IPS-15b (cell line): ENCODE results near the gene SLC12A4.
"Not testable (repeated sequence)": the region's sequence is repeated elsewhere in the genome, so short reads cannot be mapped to it uniquely, and the experiment has no call there.

Source experiments
- H3K27me3 ChIP-seq: one replicate; pipeline ENCODE4 v1.6.1; 2013; ENCODE audit warnings: low read length; ENCODE audit not compliant: control insufficient read depth, insufficient read depth
- H3K36me3 ChIP-seq: one replicate; pipeline ENCODE4 v1.6.1; 2013; ENCODE audit warnings: low read length; ENCODE audit not compliant: control insufficient read depth, insufficient read depth
- H3K4me1 ChIP-seq: one replicate; pipeline ENCODE4 v1.6.1; 2013; ENCODE audit warnings: mild to moderate bottlenecking, low read length; ENCODE audit not compliant: control insufficient read depth, insufficient read depth
- H3K4me3 ChIP-seq: one replicate; pipeline ENCODE4 v1.5.1; 2013; ENCODE audit warnings: low read depth, low read length
- H3K9ac ChIP-seq: one replicate; pipeline ENCODE4 v1.6.1; 2013; ENCODE audit warnings: low read depth, mild to moderate bottlenecking, low read length
- H3K9me3 ChIP-seq: one replicate; pipeline ENCODE4 v1.6.1; 2013; ENCODE audit warnings: mild to moderate bottlenecking, low read length; ENCODE audit not compliant: control insufficient read depth, insufficient read depth

The SLC12A4 gene

DNA sequence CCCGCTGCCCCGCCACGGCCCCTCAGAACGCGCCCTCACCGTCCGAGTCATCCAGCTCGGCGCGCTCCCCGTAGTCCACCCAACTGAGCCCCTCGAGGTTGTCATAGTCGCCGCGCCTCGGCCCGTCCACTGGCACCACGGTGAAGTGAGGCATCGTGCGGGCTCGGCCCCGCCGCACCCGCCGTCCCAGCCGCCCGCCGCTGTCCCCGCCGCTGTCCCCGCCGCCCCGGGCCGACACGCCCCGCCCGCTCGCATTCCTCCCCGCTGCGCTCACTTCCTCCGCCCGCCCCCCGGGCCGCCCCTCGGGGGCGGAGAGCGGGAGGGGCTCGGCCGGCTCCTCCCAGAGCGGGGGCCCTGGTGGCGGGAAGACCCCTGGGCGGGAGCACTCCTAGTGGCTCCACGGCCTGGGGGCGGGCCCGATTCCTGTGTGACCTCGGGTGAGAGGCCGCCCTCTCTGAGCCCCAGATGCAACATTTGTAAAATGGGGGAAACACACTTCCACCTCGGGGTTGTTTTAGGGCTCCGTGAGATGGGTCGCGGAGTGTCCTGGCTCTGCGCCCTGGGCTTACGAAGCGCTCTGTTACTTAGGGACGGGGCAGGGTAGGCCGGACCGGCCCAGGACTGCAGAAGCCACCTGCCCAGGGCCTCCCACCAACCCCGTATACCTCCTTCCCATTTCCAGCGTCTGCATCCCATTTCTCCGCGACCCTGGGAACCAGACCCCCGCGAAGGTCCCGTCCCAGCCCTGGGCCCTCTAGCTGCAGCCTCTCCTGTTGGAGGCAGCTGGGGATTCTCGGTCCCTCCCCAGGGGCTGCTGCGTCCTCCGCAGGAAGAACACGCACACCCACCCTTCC, at the start of gene SLC12A4:
Gene SLC12A4 (minus strand): TSS at position 238 of the 854 bp plus-strand sequence. CDS start 84 bp downstream, at position 154.
- Histone ChIP-seq H3K9me3 (no peaks in the 10 kb centered on the region), H3K9ac (peak within 1 kb of the TSS; percentile 79), H3K4me3 (peak within 1 kb of the TSS; percentile 88), H3K27me3 (peaks cover 3% of the 10 kb centered on the region), H3K36me3 (peaks cover 4% of the 10 kb centered on the region), H3K4me1 (peaks cover 15% of the 10 kb centered on the region)

DNA sequence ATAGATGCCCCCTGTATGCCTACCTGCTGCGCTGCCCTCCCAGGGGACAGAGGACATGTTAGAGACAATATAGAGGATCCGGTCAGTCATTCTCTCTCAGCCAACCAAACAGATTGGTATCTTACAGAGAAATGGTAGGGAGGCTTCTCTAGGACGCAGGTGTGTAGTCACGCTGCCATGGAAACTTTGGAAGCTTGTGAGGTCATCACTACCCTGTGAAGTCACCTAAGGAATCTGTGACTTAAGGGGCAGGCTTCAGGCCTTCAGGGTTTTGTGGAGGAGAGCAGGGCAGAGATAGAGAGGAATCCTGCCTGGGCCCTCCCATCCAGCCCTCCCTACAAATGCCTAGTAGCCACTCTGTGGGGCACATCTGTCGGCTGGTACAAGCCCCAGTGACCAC, 47.2 kb upstream of the SLC12A4 start, which contains the start of gene DPEP2NB:
Gene DPEP2NB (minus strand): TSS at position 231 of the 400 bp plus-strand sequence. CDS start 141 bp downstream, at position 90.
- Histone ChIP-seq H3K4me1 (no peaks in the 10 kb centered on the region), H3K4me3 (no peak within 1 kb of the TSS), H3K36me3 (no peaks in the 10 kb centered on the region), H3K9ac (no peak within 1 kb of the TSS), H3K9me3 (no peaks in the 10 kb centered on the region), H3K27me3 (no peaks in the 10 kb centered on the region)

DNA sequence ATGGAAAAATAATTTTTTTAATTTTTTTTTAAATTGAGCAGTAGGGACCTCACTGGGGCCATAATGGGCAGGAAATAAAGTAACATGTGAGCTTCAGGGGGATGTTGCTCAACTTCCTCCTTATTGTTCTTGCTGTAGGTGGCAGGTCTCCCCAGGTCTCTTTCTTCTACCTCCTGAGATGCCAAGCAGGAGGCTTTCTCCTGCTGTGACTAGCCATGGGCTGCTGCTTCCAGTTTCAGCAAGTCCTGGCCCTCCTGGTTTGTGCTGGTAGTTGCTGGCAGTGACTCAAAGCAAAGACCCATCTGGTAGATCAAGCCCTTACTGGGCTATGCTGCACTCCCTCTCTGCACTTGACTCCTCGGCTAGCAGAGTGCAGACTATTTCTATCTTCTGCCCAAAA, 45.0 kb upstream of the SLC12A4 start:
- Histone ChIP-seq H3K9ac (no peak overlapping the region), H3K27me3 (no peaks in the 10 kb centered on the region), H3K4me1 (peaks cover 4% of the 10 kb centered on the region), H3K9me3 (no peaks in the 10 kb centered on the region), H3K4me3 (no peak overlapping the region), H3K36me3 (no peaks in the 10 kb centered on the region)

DNA sequence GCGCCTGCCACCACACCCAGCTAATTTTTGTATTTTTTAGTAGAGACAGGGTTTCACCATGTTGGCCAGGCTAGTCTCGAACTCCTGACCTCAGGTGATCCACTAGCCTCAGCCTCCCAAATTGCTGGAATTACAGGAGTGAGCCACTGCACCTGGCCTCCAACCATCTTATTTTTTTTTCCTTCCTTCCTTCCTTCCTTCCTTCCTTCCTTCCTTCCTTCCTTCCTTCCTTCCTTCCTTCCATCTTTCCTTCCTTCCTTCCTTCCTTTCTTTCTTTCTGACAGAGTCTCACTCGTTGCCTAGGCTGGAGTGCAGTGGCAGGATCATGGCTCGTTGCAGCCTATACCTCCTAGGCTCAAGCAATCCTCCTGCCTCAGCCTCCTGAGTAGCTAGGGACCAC, 41.4 kb upstream of the SLC12A4 start:
- H3K27me3 ChIP-seq, H3K9me3 ChIP-seq, H3K9ac ChIP-seq, H3K36me3 ChIP-seq, H3K4me3 ChIP-seq, H3K4me1 ChIP-seq: not testable (repeated sequence)

DNA sequence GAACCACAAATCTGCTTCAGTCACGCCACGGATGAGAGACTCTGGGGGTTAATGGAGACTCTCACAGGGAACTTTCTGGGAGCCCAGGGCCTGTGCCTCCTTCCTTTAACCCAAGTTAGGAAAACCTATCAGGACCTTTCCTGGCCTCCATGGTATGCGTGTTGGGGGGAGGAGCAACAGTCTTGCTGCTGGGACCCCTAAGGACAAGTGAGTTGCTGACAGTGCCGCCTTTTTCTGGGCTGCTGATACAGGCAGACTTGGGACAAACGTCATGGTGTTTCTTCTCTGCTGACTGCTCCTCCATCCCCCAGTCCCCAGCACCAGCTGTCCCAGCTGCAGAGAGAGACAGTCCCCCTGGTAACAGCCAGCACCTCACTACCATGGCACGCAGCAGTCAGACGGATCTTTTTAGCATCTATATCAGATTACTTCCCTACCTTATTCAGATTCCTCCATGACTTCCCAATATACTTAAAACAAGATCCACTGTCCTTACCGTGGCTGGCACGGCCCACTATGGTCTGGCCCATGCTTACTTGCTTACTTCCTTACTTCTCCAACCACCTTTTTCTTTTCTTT, 40.8 kb upstream of the SLC12A4 start:
- H3K4me3 ChIP-seq = no peak overlapping the region
- H3K9me3 ChIP-seq = no peaks in the 10 kb centered on the region
- no peak overlapping the region for H3K9ac ChIP-seq
- H3K4me1 ChIP-seq = peaks cover 4% of the 10 kb centered on the region
- no peaks in the 10 kb centered on the region for H3K27me3 ChIP-seq
- H3K36me3 ChIP-seq = no peaks in the 10 kb centered on the region

DNA sequence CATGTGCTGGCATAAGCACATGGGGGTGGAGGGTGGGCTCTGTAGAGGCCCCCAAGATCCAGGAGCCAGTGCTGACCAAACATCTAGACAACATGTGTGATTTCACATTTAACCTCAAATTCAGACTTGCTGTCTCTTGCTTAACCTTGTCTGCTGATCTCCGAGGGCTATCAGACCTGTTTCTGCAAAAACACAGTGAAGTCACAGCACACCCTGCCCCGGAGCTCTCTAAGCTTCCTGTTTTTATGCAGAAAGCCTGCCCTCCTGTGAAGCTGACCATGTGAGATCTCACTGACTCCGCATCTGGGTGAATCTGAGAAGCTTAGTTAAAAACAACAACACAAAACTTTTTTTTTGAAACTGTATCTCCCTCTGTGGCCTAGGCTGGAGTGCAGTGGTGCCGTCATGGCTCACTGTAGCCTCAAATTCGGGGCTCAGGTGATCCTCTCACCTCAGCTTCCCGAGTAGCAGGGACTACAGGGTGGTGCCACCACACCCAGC, 37.4 kb upstream of the SLC12A4 start:
- Histone ChIP-seq H3K27me3 (no peaks in the 10 kb centered on the region), H3K36me3 (no peaks in the 10 kb centered on the region), H3K9ac (no peak overlapping the region), H3K9me3 (no peaks in the 10 kb centered on the region), H3K4me1 (peaks cover 4% of the 10 kb centered on the region), H3K4me3 (no peak overlapping the region)

DNA sequence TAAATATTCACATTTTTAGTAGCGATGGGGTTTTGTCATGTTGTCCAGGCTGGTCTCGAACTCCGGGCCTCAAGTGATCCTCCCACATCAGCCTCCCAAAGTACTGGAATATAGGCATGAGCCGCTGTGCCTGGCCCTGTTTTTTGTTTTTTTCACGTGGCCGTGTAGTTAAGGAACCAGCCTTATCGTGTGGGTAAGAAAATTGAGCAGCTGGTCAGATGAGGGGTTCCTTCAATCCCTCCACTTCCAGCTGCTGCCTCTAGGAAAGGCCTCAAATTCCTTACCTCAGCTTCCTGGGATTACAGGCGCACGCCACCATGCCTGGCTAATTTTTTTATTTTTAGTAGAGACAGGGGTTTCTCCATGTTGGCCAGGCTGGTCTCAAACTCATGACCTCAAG, 36.8 kb upstream of the SLC12A4 start:
- no peaks in the 10 kb centered on the region for H3K9me3 ChIP-seq
- no peaks in the 10 kb centered on the region for H3K36me3 ChIP-seq
- H3K9ac ChIP-seq = no peak overlapping the region
- peaks cover 4% of the 10 kb centered on the region for H3K4me1 ChIP-seq
- H3K27me3 ChIP-seq = no peaks in the 10 kb centered on the region
- H3K4me3 ChIP-seq = no peak overlapping the region

DNA sequence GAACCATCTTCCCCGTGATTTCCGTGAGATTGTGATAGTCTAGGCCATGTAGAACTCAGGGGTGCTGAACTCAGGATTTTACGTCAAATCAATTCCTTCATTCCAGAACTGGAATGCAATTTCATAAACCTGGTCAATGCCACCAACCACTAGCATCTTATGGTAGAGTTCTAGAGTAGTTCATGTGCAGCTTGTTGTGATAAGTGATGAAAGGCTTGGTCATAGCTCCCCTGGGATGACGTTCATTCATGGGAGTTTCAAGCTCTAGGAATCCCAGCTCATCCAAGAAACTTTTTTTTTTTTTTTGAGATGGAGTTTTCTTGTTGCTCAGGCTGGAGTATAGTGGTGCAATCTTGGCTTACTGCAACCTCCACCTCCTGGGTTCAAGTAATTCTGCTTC, 34.6 kb upstream of the SLC12A4 start:
- Histone ChIP-seq H3K9ac (no peak overlapping the region), H3K27me3 (no peaks in the 10 kb centered on the region), H3K4me1 (no peaks in the 10 kb centered on the region), H3K4me3 (no peak overlapping the region), H3K36me3 (no peaks in the 10 kb centered on the region), H3K9me3 (no peaks in the 10 kb centered on the region)

DNA sequence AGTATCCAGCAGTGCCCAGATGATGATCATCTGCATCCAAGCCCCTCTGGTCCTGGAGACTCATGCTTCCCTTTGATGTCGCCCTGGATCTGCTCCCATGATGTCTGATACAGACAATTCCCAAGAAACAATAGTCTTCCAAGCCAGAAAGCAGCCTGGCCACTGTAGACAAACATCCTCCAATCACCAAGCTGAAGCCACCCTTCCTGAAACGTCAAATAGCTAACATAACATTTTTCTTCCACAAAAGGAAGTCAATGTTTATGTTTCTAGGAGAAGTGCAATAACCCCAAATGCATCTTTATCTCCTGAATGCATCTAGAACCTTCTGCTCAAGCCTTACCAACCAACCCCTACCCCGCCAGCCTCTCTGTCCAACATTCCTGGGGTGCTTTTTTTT, 32.0 kb upstream of the SLC12A4 start:
- no peak overlapping the region for H3K4me3 ChIP-seq
- no peaks in the 10 kb centered on the region for H3K36me3 ChIP-seq
- no peaks in the 10 kb centered on the region for H3K9me3 ChIP-seq
- no peaks in the 10 kb centered on the region for H3K27me3 ChIP-seq
- H3K4me1 ChIP-seq = no peaks in the 10 kb centered on the region
- H3K9ac ChIP-seq = no peak overlapping the region

DNA sequence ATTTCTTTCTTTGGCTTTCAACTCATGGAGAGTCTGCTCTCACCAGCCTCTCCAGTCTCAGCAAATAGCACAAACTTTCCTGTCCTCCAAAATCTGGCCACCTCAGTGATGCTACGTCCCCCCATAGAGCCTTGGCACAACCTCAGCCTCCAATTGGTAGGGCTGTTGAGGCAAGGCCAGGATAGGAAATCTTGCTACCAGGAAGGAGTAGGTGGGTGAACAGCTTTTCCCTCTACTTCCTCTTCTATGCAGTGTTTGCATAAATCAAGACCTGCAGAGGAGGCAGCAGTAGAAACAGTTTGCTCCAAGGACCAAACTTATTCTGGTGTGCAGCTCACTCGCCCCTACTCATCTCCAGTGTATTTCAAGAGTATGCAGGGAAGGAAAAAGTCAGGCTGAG, 31.5 kb upstream of the SLC12A4 start:
- no peak overlapping the region for H3K4me3 ChIP-seq
- H3K36me3 ChIP-seq = no peaks in the 10 kb centered on the region
- H3K9me3 ChIP-seq = no peaks in the 10 kb centered on the region
- H3K27me3 ChIP-seq = no peaks in the 10 kb centered on the region
- no peaks in the 10 kb centered on the region for H3K4me1 ChIP-seq
- no peak overlapping the region for H3K9ac ChIP-seq

DNA sequence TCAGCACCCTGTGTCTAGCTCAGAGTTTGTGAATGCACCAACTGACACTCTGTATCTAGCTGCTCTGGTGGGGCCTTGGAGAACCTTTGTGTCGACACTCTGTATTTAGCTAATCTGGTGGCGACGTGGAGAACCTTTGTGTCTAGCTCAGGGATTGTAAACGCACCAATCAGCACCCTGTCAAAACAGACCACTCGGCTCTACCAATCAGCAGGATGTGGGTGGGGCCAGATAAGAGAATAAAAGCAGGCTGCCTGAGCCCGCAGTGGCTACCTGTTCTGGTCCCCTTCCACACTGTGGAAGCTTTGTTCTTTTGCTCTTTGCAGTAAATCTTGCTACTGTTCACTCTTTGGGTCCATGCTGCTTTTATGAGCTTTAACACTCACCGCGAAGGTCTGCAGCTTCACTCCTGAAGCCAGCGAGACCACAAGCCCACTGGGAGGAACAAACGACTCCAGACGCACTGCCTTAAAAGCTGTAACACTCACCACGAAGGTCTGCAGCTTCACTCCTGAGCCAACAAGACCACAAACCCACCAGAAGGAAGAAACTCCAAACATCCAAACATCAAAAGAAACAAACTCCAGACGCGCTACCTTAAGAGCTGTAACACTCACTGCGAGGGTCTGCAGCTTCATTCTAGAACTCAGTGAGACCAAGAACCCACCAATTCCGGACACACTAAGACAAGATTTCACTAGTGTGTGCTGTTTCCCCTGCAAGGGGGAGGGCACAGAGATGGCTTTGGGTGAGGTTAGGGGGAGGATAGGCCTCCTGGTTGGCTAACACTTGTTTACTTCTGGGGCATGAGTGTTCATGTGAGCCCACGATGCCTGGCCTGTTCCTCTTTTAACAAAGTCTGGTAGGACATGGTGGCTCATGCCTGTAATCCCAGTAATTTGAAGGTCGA, 30.6 kb upstream of the SLC12A4 start, which contains the start of gene DPEP2:
Gene DPEP2 (minus strand): TSS at position 706 of the 910 bp plus-strand sequence. CDS start 6,272 bp downstream, outside the sequence.
- H3K36me3 ChIP-seq, H3K9ac ChIP-seq, H3K4me3 ChIP-seq, H3K4me1 ChIP-seq, H3K27me3 ChIP-seq, H3K9me3 ChIP-seq: not testable (repeated sequence)
